Fibroblast of peridontal ligament (primary cell): Measurements from ENCODE around the gene SOX6.

Source experiments
- DNase-seq: peaks from one replicate; pipeline ENCODE4 v3.0.0-alpha.2; 2010; ENCODE audit errors: extremely low read depth

The SOX6 gene

DNA sequence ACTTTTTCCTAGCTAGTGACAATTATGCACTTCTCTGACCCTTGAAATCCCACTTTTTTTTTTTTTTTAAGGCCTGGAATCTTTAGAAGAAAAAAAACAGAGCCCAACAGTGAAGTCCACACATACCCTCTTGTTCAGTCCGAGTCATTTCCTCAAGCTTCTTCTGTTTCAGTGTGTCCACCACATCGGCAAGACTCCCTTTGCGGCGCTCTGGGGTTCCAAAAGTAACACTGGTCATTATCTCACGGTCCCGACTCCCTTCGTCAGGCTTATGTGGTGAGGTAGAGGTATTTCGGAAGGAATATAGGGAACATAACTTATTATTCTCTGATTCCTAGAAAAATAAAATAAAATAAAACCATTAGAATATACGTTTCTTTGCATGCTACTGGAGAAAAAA lies 38.0 kb downstream of the SOX6 start:
- no peak for DNase-seq

DNA sequence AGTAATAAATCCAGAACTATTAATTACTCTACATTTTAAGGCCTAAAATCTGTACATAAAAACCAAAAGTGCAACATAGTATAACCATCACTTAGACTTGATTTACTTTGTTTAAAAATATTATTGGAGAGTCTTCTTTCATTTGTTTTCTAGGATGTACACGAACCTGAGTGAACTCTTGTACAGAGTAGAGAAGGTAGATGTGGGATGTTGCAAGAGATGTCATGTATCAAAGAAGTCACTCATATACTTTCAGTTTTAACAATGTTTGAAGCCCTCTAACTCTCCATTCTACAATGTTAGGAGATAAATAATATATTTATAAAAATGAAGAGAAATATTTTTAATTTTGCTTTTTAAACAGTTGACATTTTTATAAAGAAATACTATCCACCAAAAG lies 38.6 kb downstream of the SOX6 start:
- DNase-seq: no peak

DNA sequence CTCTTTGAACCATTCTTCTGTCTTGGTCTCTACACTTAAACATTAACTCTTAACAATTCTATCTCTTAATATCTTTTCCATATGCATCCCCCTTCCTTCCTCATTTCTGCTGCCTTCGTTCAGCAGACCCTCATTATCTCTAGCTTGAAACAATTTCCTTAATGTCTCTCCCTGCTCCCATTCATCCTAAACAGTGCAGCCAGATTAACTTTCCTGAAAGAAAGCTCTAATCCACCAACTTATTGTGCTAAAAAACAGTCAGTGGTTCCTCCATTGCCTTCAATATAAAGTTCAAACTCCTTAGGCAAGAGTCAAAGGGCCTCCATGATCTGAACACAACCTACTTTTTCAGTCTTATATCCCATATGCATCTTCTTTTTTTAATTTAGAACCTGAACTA lies 42.5 kb downstream of the SOX6 start:
- no peak for DNase-seq

DNA sequence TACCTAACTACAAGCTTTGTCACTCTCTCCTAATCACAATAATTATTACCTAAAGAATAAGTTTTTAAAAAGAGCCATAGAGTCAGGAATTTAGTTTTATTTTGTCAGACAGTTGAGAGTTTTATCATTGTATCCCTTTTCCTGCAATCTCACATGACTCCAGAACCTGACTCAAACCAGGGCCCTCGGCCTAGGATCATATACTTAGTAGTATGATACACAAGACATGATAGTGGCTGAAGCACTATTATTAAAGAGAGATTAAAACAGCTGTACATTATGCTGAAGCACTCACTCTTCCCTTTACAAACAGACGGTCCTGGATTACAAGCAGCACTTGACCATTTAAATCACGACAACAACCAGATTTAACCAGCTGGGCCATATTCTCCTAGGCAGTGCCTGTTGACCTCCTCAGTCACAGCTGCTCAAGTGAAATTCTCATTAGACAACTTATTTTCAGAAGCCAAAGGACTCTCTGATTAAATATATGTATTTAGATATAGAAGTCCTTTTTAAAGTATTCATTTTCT lies 44.0 kb downstream of the SOX6 start:
- no peak for DNase-seq

DNA sequence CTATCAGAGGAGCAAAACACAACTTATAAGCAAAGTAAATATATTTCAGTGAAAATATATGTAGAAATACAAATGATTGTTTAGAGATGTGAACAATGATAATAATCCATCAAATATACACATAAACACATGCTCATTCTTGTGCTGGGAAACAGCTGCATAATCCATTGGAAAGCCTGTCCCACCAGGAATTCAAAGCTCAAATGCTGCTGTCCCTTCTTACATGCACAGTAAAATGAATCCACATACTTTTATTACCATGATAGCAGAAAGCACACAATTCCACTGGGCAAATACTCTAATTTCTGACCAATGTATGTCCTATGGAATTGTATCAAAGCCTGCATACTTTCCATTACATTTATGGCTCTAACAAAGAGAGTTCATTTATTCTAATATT lies 44.5 kb downstream of the SOX6 start:
- no peak for DNase-seq

DNA sequence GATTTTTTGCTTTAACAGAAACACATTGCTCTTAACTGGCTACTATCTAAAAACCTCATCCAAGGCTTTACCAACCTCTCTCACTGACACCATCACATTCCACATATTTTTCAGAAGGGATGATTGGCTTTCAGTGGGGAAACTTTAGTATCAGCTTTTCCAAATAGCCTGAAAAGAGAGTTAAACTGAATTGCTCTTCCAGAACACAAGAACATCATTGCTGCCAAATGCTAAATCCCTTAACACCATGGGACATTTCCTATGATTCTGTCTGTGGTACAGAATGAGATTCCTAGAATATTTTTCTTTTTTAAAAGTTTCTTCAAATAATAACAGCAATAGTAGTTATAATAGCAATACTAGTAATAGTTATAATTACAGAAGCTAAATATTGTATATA lies 45.4 kb downstream of the SOX6 start:
- DNase-seq: peak; percentile 16

DNA sequence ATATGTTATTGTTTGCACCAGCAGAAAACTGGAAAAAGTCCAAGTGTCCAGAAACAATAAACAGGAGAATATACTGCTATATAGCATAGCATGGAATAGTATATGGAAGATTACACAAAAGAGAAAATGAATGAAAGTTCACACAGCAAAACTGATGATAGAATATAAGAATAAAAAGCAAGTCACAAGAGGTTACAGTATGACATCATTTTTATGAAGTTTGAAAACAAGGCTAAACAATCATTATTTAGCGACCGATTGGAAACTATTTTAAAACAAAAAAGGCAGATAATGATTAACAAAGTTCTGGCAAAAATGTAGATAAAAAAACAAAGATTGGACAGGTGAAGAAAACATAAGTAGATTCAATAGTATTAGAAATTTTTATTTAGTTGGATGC lies 47.1 kb downstream of the SOX6 start:
- no peak for DNase-seq

DNA sequence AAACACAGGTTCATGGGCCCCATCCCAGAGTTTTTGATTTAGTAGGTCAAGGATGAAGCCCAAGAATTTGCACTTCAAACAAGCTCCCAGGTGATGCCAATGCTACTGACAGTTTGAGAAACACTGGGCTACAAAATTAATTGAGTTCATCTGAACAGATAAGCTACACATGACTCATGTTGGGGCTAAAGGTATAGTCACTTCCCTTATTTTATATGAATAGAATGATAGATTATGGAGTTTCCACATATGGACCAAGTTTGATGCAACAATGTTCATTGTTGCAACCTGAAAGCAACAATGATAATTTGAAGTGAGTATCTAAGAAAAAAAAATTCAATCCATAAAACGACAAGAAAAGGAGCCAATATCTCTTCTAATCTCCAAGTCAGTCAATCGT lies 54.9 kb downstream of the SOX6 start:
- no peak for DNase-seq

DNA sequence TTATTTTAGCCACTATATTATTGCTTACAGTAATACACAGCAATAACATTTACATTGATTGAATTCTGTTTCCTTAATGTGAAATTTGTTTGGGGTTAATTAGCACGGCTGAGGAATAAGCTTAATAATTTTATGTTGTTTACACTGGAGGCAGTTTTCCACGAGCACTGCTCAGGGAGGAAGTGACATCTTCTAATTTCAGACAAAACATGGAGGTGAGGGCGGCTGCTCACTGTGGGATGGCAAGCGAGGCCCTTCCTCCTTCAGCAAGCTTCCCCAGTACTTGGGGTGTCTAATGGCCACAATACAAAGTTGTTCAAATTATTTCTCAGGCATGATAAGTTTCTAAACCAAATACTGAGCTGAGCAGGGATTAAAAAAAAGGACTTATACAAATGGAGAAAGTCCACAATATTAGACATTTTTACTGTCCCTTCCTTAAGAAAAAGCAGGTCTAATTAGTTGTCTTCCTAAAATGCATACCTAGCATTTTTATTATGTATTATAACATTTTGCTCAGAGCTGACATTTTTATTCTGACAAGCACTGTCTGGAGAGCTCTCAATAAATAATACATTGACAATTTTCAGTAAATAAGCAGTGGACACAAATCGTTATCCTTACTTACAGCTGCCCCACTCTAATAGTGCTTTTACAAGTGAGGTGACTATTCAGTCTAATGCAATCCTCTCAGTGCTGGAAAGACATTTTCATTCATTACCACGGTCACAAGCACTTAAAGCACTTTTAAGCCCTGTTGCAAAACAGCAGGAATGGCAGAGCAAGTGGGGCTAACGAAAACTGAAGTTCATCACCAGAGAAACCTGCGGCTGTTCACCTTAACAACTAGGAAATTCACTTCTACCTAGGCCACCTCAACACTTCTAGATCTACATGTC lies 56.2 kb downstream of the SOX6 start:
- no peak for DNase-seq

DNA sequence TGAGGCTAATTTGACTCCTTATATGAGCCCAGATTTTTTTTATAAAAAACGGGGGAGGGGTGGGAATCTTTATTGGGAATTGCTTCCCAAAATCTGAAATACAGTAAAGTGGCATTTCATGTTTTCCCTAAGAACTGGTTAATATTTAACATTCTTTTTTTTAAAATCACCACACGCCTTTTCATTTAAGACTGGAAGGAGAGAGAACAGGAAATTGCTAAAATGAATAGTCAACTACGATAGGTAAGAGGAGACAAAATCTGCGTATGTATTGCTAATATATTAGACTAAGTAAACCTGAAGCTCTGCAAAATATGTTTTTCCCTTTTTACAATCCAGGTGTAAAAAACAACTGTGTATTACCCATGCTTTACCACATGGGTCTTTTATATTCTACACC lies 57.0 kb downstream of the SOX6 start:
- DNase-seq: no peak

DNA sequence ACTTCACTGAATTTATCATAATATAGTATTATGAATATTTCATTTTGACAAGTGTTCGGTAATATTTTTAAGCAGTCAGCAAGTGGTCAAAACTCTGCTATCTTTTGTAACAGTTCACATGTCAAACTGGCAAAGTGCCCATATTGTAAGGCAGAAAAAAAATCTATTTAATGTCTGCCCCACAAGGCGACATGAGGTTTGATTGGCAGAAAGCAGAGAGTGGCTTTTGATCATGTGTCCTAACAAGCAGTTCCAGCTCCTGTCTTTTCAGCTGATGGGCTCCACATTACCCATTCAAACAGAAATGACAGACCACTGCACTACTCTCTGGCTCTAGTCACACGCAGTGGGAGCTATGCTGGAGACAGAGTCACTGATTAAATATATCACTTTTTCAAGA lies 59.0 kb downstream of the SOX6 start:
- no peak for DNase-seq

DNA sequence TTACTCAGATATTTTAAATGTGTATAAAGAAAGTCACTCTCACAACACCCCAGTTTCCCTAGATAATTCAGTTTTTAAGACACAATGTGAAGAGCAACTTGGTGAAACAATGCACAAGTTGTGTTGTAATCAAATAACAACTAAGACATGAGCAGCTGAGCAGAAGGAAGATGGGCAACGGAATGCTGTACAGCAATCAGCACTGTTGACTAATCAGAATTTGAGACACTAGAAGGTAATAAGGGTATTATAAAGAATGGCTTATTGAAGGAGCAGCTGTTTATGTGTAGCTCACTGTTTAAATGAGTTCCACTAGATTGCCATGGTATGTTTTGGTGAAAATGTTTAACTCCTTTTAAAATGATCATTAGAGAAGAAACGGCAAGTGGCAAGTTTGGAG lies 60.1 kb downstream of the SOX6 start:
- no peak for DNase-seq

DNA sequence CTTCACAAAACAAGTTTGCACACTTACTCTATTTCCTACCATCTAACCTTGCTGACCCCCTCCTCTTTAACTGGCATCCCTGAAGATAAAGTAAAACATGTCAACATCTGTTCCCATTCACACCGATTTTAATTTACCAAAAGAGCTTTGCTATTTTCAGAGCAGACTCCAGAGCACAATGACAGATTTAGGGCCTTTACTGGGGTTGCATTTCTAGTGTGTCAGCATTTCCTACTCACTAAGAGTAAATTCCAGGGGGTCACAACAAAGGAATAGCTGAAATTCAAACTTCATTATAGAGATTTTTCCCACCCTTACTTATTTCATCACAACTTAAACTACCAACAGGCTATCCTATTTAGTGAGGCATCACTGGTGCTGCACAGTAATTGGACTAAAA lies 60.8 kb downstream of the SOX6 start:
- DNase-seq: no peak

DNA sequence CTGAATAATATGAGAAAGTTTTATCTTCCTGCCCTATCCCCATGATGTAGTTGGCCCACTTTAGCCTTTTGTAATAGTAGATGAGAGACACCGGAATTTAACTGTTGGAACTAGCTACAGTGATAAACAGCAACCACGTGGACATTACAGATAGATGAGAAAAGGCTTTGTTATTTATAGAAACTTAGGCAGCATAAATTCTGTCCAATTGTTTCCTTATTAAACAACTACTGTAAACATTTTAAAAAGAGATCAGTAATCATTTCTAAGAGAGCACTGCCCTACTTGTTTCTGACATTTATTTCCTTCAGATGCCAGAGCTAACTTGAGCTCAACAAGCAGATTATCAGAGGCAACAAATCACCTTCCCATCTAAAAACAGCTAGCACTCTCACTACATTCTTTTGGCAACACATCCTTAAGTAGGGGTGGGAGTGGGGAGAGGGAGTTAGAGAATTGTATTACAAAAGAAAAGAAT lies 63.1 kb downstream of the SOX6 start:
- peak; percentile 67 for DNase-seq

DNA sequence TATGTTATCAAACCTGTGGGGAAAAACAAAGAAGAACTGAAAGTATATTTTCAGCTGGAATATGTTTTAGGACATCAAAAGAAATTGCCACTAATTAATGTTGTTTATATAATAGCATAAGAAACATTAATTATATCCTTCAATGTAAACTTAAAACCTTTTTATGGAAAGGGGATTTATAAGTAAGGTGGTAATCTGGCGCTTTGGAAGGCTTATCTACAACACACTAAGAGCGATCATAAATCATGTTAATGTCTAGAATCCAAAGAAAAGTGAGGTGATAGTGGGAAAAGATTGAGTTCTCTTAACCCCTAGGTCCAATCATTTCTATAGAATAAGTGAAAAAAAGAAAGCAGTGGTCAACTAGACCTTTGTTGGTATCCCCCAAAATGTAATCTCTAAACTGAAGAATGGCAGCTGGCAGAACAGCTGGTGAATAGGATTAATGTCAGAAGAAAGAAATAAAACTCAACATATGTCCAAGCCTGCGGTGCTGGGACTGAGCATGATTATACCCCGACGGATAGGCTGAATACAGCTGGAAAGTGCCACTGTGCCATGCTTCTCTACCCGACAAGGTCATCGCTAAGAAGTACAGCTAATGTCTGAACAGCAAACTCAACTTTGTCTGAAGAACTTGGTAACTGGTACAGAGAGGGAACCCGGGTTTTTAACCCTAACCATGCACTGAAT lies 64.0 kb downstream of the SOX6 start:
- no peak for DNase-seq

DNA sequence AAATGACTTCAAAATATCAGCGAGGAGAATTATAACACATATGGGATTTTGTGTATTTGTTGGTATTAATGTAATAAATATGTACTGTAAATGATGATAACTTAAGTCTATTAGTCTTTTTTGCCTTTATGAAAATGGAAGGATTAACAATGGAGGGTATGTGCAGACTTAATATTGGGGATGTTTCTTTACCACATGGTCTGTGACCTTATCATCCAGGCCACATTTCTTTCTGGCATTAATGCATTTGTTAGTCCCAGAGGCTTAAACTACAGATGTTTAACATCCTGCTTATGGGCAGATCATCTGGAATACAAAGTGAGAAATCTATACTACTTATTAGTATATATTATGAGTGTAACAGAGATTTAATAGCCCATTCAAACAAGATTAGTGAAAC lies 64.6 kb downstream of the SOX6 start:
- DNase-seq: no peak

DNA sequence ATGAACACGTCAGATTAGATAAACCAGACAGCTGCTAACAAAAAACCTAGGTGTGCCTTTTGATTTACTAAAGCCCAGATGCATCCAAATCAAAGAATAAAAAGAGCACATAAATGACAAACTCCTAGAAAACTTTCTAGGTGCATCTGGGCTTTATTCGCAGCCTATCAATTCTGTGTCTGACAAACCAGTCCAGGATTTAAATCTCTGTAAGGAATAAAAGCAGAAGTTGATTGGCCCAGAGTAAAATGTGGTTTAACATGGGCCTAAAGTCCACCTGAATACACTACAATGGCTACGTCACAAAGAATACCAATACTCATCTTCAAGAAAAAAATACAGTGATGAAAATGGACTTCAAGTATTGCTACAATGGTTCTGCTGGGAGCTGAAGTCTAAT lies 66.8 kb downstream of the SOX6 start:
- no peak for DNase-seq

DNA sequence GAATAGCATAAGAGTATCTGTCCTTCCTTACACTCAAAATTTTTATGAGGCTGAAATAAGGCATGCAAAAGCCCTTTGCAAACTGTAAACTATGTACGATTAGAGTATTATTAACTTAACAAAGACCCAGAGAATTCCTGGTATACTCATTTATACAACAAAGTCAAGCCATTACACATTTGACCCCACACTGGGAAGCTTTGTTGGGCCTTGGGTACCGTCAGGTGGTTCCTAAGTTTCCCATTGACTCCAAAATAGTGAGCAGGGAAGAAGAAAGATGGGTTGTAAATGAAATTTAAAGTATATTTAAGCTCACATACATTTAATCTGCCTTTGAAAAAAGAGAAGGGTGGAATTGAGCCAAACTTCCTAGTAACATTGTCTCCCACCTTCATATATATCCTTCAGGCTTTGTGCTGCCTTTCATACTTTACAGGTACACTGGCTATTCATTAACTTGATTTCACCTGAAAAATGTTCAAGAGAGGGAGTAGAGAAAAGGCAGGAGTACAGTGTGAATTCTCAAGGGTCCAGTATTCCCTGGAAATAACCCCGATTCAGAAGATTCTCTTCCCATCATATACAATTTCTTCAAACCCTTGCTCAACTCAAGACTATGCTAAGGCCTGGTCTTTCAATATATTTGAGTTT lies 68.6 kb downstream of the SOX6 start:
- no peak for DNase-seq

DNA sequence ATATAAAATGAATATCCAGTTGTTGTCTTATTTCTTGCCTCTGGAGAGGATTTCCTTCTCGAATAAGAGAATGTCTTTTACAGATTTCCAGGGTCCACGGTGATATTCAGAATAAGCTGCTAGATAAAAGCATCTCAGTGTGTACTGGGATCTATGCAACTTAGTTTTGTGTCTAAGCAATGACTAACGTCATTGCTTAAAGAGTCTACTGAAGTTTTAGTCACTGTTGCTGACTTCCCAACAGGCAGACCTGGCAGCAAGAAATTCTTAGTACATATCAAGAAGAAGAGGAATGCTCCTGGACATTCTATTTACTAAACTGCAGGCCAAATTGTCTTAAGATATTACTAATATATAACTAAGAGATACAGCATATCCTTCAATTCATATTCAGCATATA lies 70.3 kb downstream of the SOX6 start:
- no peak for DNase-seq

DNA sequence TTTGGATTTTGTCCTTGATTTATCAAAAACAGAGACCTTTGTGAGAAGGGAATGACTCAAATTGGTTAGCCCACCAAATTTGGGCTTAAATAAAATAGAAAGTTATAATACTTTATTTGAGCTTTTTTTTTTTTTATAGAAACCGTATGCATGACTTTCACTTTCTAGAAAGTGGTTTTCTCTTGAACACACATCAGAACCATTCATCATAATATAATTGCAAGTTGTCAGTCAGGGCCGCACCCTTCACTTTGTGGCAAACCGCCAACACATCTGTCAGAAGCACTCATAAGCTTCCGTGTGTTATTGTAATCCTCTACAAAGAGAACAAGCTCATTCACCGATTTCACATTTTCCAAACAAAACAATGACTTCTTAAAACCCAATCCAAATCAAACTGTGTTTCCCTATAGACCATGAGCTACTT lies 76.1 kb downstream of the SOX6 start:
- peak; percentile 9 for DNase-seq

DNA sequence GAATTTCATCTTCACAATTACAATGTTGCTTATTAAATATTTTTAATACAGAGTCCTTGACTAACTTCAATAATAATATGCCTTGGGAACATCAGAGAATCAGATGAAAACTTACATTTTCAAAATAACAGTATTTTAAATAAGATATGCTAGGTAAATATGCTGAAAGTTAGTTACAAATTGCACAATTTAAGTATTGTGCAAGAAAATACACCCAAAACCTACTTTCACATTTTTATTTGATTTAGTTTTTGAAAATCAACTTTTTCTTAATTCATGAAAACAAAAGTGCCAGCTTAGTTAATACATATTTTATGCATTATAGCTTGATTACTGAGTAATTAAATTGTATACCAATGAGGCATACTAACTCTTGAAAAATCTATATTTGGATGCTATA lies 76.8 kb downstream of the SOX6 start:
- DNase-seq: no peak

DNA sequence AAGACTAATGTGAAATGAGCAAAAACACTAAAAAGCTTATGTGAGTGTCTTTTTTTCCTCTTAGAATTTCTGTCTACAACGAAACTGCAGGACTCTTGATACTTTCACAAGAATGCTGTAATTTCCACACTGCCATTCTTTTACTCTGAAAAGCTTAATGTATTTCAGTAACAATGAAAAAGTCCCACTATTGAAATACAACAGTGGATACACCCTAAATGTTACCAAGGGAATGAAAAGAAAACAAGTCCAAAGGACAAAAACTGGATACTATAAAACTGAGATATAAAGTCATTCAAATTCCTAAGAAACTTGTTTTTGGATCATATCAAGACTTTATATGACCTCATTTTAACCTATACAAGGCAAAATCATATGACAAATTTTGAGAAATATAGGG lies 77.4 kb downstream of the SOX6 start:
- DNase-seq: no peak

DNA sequence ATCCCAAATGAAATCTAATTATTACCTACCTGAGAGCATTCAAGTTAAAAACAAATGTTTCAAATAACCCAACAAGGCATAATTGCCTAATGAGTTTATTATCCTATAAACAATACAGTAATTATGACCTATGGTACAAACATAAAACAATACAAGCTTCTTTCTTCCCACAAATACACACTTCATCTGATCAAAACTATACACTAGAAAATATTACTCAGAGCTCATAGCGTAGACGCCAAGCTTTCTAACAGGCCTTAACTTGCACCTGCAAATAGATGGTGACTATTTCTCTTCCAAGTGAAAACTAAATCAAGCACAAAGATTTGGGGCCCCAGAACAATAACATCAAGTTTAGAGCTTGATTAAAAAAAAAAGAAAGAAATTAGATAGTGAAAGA lies 78.1 kb downstream of the SOX6 start:
- no peak for DNase-seq
